ENCODE measurements around the gene MYBPHL. TPM values are rescaled to one million over a fixed set of nuclear protein-coding genes. Genes with fewer than 3 reads are reported as not detected.

The MYBPHL gene
- total and polyA plus RNA-seq, 2 of the 13 experiments (the other 11 are each of a cell fraction or from before 2014, with no cell fraction given): 3.7 to 3.8 TPM

GRCh38 chr1:109306832-109307273 is at the start of gene MYBPHL (continued):
- no peak for TF ChIP-seq FOXJ3 (CRISPR knock-in tag; IDR thresholded peaks at IDR 0.05; ENCODE audit: borderline replicate concordance)
- TF ChIP-seq MBD4 (IDR thresholded peaks at IDR 0.05; ENCODE audit: borderline replicate concordance, low read length): no peak
- no peak for TF ChIP-seq ZC3H13 (CRISPR knock-in tag; IDR thresholded peaks at IDR 0.05)
- no peak for TF ChIP-seq ZKSCAN1 (IDR thresholded peaks at IDR 0.05; ENCODE audit: low read length)
- no peak for TF ChIP-seq ZNF512B (CRISPR knock-in tag; IDR thresholded peaks at IDR 0.05; ENCODE audit: borderline replicate concordance)
- TF ChIP-seq MNT (IDR thresholded peaks at IDR 0.05): no peak
- no peak for TF ChIP-seq NFE2 (CRISPR knock-in tag; IDR thresholded peaks at IDR 0.05)
- TF ChIP-seq RBAK (CRISPR knock-in tag; IDR thresholded peaks at IDR 0.05): no peak
- TF ChIP-seq CCAR2 (optimal IDR thresholded peaks at IDR 0.05; ENCODE audit: low read depth, low read length): no peak
- no peak for TF ChIP-seq CENPBD1 (CRISPR knock-in tag; IDR thresholded peaks at IDR 0.05; ENCODE audit: borderline replicate concordance, low read depth)
- TF ChIP-seq ZNF34 (CRISPR knock-in tag; IDR thresholded peaks at IDR 0.05; ENCODE audit: borderline replicate concordance): no peak
- TF ChIP-seq ZNF781 (CRISPR knock-in tag; IDR thresholded peaks at IDR 0.05; ENCODE audit: borderline replicate concordance, not compliant biosample characterization): peak; percentile 39
- no peak for TF ChIP-seq DDIT3 (CRISPR knock-in tag; IDR thresholded peaks at IDR 0.05)
- no peak for TF ChIP-seq ELK4 (CRISPR knock-in tag; IDR thresholded peaks at IDR 0.05; ENCODE audit: borderline replicate concordance)
- TF ChIP-seq ZBTB34 (CRISPR knock-in tag; IDR thresholded peaks at IDR 0.05): no peak
- TF ChIP-seq MED1 (CRISPR knock-in tag; IDR thresholded peaks at IDR 0.05): 0 out of 2 replicates have a peak, but pooled peaks have one; percentile 25
- TF ChIP-seq RFX3 (CRISPR knock-in tag; IDR thresholded peaks at IDR 0.05): no peak
- no peak for TF ChIP-seq HNRNPUL1 (IDR thresholded peaks at IDR 0.05; ENCODE audit: low read depth, low read length)
- no peak for TF ChIP-seq TSC22D2 (CRISPR knock-in tag; IDR thresholded peaks at IDR 0.05; ENCODE audit: borderline replicate concordance)
- no peak for TF ChIP-seq ZNF230 (CRISPR knock-in tag; IDR thresholded peaks at IDR 0.05)
- TF ChIP-seq ZNF740 (CRISPR knock-in tag; IDR thresholded peaks at IDR 0.05): no peak
